Measurements from ENCODE around the gene GOLGA6L7.
A peak's percentile ranks its signal among the peaks of the same experiment; 100 is the strongest.
"Not testable (repeated sequence)": the region's sequence is repeated elsewhere in the genome, so short reads cannot be mapped to it uniquely, and the experiment has no call there.

GOLGA6L7 gene, protein sequence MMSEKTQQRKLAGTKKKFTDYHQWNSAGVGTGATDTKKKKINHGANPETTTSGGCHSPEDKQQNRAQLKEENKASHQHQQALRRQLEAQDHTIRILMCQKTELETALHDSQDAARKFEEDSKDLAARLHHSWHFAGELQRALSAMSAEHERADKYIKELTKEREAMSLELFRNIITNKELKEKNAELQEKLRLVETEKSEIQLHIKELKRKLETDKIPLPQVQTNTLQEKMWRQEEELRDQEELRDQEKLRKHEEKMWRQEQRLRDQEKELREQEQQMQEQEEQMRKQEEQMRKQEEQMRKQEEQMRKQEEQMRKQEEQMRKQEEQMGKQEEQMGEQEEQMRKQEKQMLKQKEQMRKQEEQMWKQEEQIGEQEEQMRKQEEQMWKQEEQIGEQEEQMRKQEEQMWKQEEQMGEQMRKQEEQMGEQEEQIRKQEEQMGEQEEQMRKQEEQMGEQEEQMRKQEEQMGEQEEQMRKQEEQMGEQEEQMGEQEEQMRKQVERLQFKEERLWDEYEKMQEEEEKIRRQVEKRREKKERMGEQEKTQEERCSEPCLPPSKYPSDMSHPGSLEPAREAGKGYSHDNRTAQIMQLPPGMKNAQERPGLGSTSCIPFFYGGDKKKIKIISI

DNA sequence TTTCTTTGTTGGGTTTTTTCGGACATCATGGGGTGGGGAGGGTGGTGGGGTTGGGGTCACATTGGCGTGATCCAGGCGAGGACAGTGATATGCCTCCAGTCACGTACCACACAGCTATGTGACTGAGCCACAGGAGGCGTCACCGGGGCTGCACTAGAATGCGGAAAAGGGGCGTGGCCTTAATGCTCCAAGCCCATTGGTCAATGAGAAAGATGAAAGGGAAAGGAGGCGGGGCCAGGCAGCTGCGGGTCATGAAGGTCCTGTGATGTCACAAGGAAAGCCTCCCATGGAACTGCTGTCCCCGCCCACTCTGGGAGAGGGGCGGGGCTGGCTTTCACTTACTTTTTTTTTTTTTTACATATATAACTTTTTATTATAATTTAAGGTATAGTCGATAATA, at the start of gene GOLGA6L7:
TSS of gene GOLGA6L7 (minus strand) at position 124 of the 400 bp plus-strand sequence. CDS start at position 29, 95 bp downstream.
- not testable (repeated sequence) for H3K36me3 Mint-ChIP-seq (ENCODE audit: low read depth); H3K27ac Mint-ChIP-seq; H3K27me3 Mint-ChIP-seq (ENCODE audit: low read depth); H3K4me3 Mint-ChIP-seq; H3K9me3 Mint-ChIP-seq; H3K4me1 Mint-ChIP-seq (ENCODE audit: low read depth)

DNA sequence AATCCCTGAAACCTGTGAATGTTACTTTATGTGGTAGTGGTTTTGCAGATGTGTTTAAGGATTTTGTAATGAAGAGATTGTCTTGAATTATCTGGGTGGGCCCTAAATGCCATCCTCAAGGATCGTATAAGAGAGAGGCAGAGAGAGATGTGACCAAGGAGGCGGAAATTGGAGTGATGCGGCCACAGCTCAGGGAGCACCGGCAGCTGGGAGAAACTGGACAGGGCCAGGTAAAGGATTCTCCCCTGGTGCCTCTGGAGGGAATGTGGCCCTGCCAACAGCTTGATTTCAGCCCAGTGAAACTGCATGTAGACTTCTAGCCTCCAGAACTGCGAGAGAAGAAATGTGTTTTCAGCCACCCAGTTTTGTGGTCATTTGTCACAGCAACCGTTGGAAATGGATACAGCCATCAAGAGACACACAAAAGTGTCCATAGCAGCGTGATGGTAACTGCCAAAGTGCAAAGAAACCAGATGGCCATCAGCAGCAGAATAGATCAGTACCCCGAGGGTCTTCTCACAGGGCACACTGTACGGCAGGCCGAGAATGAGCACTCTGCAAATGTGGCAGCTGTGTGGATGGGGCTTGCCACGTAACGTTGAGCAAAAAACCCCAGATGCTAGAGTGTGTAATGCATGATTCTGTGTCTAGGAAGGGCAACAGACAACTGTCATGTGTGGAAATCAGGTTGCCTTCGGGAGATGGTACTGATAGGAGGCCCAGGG, 49.6 kb upstream of the GOLGA6L7 start:
- Mint-ChIP-seq H3K4me1 (ENCODE audit: low read depth) (no peaks in the 10 kb centered on the region), H3K27me3 (ENCODE audit: low read depth) (peaks cover 4% of the 10 kb centered on the region), H3K9me3 (no peaks in the 10 kb centered on the region), H3K4me3 (no peak overlapping the region), H3K27ac (no peak overlapping the region), H3K36me3 (ENCODE audit: low read depth) (no peaks in the 10 kb centered on the region)

GRCh38 chr15:28896951-28897350, 48.5 kb upstream of the GOLGA6L7 start:
- Mint-ChIP-seq H3K27ac (no peak overlapping the region), H3K9me3 (no peaks in the 10 kb centered on the region), H3K4me1 (ENCODE audit: low read depth) (peaks cover 4% of the 10 kb centered on the region), H3K36me3 (ENCODE audit: low read depth) (no peaks in the 10 kb centered on the region), H3K27me3 (ENCODE audit: low read depth) (peaks cover 4% of the 10 kb centered on the region), H3K4me3 (no peak overlapping the region)

- Mint-ChIP-seq H3K36me3 (ENCODE audit: low read depth) (no peaks in the 10 kb centered on the region), H3K4me3 (no peak overlapping the region), H3K27ac (no peak overlapping the region), H3K27me3 (ENCODE audit: low read depth) (peaks cover 4% of the 10 kb centered on the region), H3K4me1 (ENCODE audit: low read depth) (peaks cover 14% of the 10 kb centered on the region), H3K9me3 (no peaks in the 10 kb centered on the region)
Measured at GRCh38 chr15:28895566-28895965, 47.1 kb upstream of the GOLGA6L7 start.

DNA sequence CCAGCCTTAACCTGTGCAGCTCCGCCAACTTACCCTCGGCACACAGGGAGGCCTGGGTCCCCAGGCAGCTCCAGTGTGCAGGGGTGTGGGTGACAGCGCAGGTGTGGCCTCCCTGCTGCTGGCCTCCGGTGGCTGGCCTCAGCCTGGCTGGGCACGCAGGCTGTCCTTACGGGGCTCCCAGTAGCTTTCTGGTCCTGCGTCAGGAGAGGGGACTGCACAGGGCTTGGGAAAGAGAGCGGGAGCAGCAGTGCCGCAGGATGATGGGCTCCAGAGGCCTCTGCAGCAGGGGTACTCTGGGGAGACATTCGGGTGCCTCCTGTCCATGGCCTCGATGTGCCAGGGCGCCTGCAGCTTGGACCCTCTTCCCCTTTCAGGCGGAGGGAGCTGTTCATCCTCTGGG, 46.7 kb upstream of the GOLGA6L7 start:
- no peaks in the 10 kb centered on the region for H3K9me3 Mint-ChIP-seq
- H3K4me3 Mint-ChIP-seq, result no peak overlapping the region
- no peak overlapping the region for H3K27ac Mint-ChIP-seq
- H3K4me1 Mint-ChIP-seq (ENCODE audit: low read depth), result peaks cover 18% of the 10 kb centered on the region
- H3K36me3 Mint-ChIP-seq (ENCODE audit: low read depth), result no peaks in the 10 kb centered on the region
- peaks cover 4% of the 10 kb centered on the region for H3K27me3 Mint-ChIP-seq (ENCODE audit: low read depth)

- no peak overlapping the region for H3K4me3 Mint-ChIP-seq
- H3K9me3 Mint-ChIP-seq, result no peaks in the 10 kb centered on the region
- no peak overlapping the region for H3K27ac Mint-ChIP-seq
- peaks cover 6% of the 10 kb centered on the region for H3K27me3 Mint-ChIP-seq (ENCODE audit: low read depth)
- H3K36me3 Mint-ChIP-seq (ENCODE audit: low read depth), result no peaks in the 10 kb centered on the region
- peaks cover 22% of the 10 kb centered on the region for H3K4me1 Mint-ChIP-seq (ENCODE audit: low read depth)
Measured at GRCh38 chr15:28894631-28895030, 46.2 kb upstream of the GOLGA6L7 start.

GRCh38 chr15:28892789-28893610, 44.6 kb upstream of the GOLGA6L7 start:
- no peaks in the 10 kb centered on the region for H3K36me3 Mint-ChIP-seq (ENCODE audit: low read depth)
- H3K4me3 Mint-ChIP-seq, result no peak overlapping the region
- H3K27me3 Mint-ChIP-seq (ENCODE audit: low read depth), result peaks cover 16% of the 10 kb centered on the region
- H3K4me1 Mint-ChIP-seq (ENCODE audit: low read depth), result peaks cover 23% of the 10 kb centered on the region
- no peak overlapping the region for H3K27ac Mint-ChIP-seq
- H3K9me3 Mint-ChIP-seq, result no peaks in the 10 kb centered on the region

GRCh38 chr15:28891588-28891987, 43.1 kb upstream of the GOLGA6L7 start:
- Mint-ChIP-seq H3K36me3 (ENCODE audit: low read depth) (no peaks in the 10 kb centered on the region), H3K4me3 (no peak overlapping the region), H3K4me1 (ENCODE audit: low read depth) (peaks cover 26% of the 10 kb centered on the region), H3K9me3 (no peaks in the 10 kb centered on the region), H3K27ac (no peak overlapping the region), H3K27me3 (ENCODE audit: low read depth) (peaks cover 28% of the 10 kb centered on the region)

- peaks cover 28% of the 10 kb centered on the region for H3K27me3 Mint-ChIP-seq (ENCODE audit: low read depth)
- H3K9me3 Mint-ChIP-seq, result no peaks in the 10 kb centered on the region
- H3K4me1 Mint-ChIP-seq (ENCODE audit: low read depth), result peaks cover 26% of the 10 kb centered on the region
- peak overlapping the region; percentile 36 for H3K4me3 Mint-ChIP-seq
- peak overlapping the region; percentile 76 for H3K27ac Mint-ChIP-seq
- no peaks in the 10 kb centered on the region for H3K36me3 Mint-ChIP-seq (ENCODE audit: low read depth)
Measured at GRCh38 chr15:28890711-28891495, 42.5 kb upstream of the GOLGA6L7 start.

DNA sequence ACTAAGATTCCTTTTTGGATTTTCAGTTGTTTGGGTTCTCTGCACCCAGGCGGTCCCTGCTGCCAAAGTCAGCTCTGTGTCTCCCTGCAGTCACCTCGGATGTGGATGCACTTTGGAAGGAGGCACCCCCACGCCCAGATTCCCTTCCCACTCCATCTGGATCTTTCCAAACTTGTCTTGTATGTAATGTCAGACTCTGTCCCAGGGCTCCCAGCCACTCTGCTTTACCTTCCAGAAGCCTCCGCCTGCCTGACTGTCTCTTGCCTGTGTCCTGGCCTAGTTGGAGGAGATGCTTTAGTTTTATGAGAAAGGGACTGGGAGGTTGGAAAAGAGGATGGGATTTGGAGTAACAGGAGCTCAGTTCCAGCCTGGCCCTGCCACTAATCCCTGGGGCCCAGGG, 41.8 kb upstream of the GOLGA6L7 start:
- Mint-ChIP-seq H3K27ac (peak overlapping the region; percentile 76), H3K4me1 (ENCODE audit: low read depth) (peaks cover 26% of the 10 kb centered on the region), H3K27me3 (ENCODE audit: low read depth) (peaks cover 28% of the 10 kb centered on the region)
- H3K36me3 Mint-ChIP-seq (ENCODE audit: low read depth); H3K9me3 Mint-ChIP-seq; H3K4me3 Mint-ChIP-seq: not testable (repeated sequence)

- not testable (repeated sequence) for H3K36me3 Mint-ChIP-seq (ENCODE audit: low read depth); H3K9me3 Mint-ChIP-seq; H3K27ac Mint-ChIP-seq; H3K4me3 Mint-ChIP-seq
- H3K27me3 Mint-ChIP-seq (ENCODE audit: low read depth), result peaks cover 32% of the 10 kb centered on the region
- peaks cover 26% of the 10 kb centered on the region for H3K4me1 Mint-ChIP-seq (ENCODE audit: low read depth)
Measured at GRCh38 chr15:28889871-28890270, 41.4 kb upstream of the GOLGA6L7 start.

DNA sequence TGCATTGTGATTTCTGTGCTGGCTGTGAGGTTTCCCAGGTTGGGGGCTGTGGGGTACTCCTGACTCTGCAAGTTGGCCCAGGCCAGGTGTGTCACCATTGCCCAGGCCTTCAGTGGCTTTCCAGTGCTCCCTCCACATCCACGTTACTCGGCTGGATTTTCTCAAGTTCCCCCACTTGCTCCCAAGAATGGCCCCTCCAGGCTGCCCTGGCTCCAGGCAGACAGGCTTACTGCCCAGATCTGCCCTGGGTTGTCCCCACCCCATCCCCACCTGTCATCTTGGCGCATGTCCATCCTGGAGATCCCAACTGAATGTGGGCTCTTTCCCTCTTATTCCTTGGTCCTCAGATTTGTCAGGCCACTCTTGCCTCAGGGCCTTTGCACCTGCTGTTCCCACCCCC, 40.9 kb upstream of the GOLGA6L7 start:
- H3K36me3 Mint-ChIP-seq (ENCODE audit: low read depth), result no peaks in the 10 kb centered on the region
- H3K9me3 Mint-ChIP-seq, result no peaks in the 10 kb centered on the region
- H3K4me3 Mint-ChIP-seq, result no peak overlapping the region
- peaks cover 34% of the 10 kb centered on the region for H3K27me3 Mint-ChIP-seq (ENCODE audit: low read depth)
- H3K27ac Mint-ChIP-seq, result no peak overlapping the region
- H3K4me1 Mint-ChIP-seq (ENCODE audit: low read depth), result peaks cover 26% of the 10 kb centered on the region

- no peak overlapping the region for H3K27ac Mint-ChIP-seq
- H3K36me3 Mint-ChIP-seq (ENCODE audit: low read depth), result no peaks in the 10 kb centered on the region
- H3K4me3 Mint-ChIP-seq, result no peak overlapping the region
- H3K27me3 Mint-ChIP-seq (ENCODE audit: low read depth), result peaks cover 37% of the 10 kb centered on the region
- no peaks in the 10 kb centered on the region for H3K9me3 Mint-ChIP-seq
- peaks cover 26% of the 10 kb centered on the region for H3K4me1 Mint-ChIP-seq (ENCODE audit: low read depth)
Measured at GRCh38 chr15:28888900-28889299, 40.5 kb upstream of the GOLGA6L7 start.
